Loucy (cell line): ENCODE results near the gene APH1A.

Experiments
- EZH2phosphoT487 ChIP-seq: fragments of 200-600 bp; IDR thresholded peaks from 2 replicates; pipeline ENCODE4 v1.6.1; 2018; ENCODE audit warnings: antibody characterized with exemption, mild to moderate bottlenecking, moderate library complexity, borderline replicate concordance
- TF ChIP-seq, protein P1 (sequence below): fragments of 200-600 bp; sonication (generic); conservative IDR thresholded peaks from 2 replicates; pipeline ENCODE4 v1.5.1; 2014; ENCODE audit warnings: mild to moderate bottlenecking, antibody characterized with exemption, low read length

DNA sequence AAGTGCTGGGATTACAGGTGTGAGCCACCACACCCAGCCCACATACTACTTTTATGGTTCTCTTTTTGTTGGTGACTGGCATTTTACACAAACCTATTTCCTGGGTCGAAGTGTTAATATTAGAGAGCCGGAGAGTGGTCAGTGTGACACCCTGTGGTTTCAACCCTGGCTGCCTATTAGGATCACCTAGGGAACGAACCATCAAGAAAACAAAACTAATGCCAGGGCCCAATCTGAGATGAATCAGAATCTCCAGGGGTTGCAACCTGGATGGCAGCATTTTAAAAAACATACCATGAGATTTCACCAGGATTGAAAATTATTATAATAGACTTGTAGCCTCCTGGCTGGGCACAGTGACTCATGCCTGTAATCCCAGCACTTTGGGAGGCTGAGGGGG is 30.9 kb upstream of the APH1A start:
- TF ChIP-seq, protein P1, sequence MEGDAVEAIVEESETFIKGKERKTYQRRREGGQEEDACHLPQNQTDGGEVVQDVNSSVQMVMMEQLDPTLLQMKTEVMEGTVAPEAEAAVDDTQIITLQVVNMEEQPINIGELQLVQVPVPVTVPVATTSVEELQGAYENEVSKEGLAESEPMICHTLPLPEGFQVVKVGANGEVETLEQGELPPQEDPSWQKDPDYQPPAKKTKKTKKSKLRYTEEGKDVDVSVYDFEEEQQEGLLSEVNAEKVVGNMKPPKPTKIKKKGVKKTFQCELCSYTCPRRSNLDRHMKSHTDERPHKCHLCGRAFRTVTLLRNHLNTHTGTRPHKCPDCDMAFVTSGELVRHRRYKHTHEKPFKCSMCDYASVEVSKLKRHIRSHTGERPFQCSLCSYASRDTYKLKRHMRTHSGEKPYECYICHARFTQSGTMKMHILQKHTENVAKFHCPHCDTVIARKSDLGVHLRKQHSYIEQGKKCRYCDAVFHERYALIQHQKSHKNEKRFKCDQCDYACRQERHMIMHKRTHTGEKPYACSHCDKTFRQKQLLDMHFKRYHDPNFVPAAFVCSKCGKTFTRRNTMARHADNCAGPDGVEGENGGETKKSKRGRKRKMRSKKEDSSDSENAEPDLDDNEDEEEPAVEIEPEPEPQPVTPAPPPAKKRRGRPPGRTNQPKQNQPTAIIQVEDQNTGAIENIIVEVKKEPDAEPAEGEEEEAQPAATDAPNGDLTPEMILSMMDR: no peak
- TF ChIP-seq EZH2phosphoT487: no peak
